A549 (cell line): ENCODE data around the gene GRK5. TPM values are rescaled to one million over a fixed set of nuclear protein-coding genes. Genes with fewer than 3 reads are reported as not detected.

Source experiments
- ATAC-seq, 2 experiments: fragments of 200-7000 bp in 1 of 2; fragments of >200 bp in 1 of 2; cut with Nextera tagmentation in 1 of 2; cut with Tn5 transposase in 1 of 2; 3 replicates each; pipeline versions ENCODE4 v1.8.0 to v1.9.1; 2018 to 2020; ENCODE audit warnings: mild to moderate bottlenecking in 1 of 2, moderate library complexity in 1 of 2
- CTCF ChIA-PET: fragments of 300-600 bp; sonication (Branson Sonifier 250); formaldehyde crosslinking; extraction: SDS; loops from one replicate; lab custom pipeline; 2021; ENCODE audit warnings: antibody characterized with exemption, inconsistent platforms; lab: Yijun Ruan, JAX
- POLR2A ChIA-PET: fragments of 350-600 bp; formaldehyde crosslinking; extraction: SDS; loops from one replicate; lab custom pipeline; 2021; ENCODE audit warnings: antibody characterized with exemption, inconsistent platforms; lab: Yijun Ruan, JAX
- DNase-seq, 2 experiments: peaks; one replicate each; pipeline versions ENCODE4 v3.0.0 to v3.0.0-alpha.2; 2011 to 2016; ENCODE audit warnings: low read depth in 1 of 2, low spot score in 1 of 2
- FAIRE-seq: peaks from 2 replicates; lab custom pipeline; 2011; peaks lifted over from hg19 to GRCh38; lab: Jason Lieb, UNC
- H3K27ac ChIP-seq, 2 experiments: fragments of >200 bp; sonication (Bioruptor Twin); formaldehyde crosslinking; 3 replicates each; pipeline ENCODE4 v1.5.1; 2016 to 2017
- H3K4me1 ChIP-seq: fragments of >200 bp; sonication (Bioruptor Twin); formaldehyde crosslinking; 3 replicates; pipeline ENCODE4 v1.6.1; 2016
- H3K4me2 ChIP-seq: fragments of >200 bp; sonication (Bioruptor Twin); formaldehyde crosslinking; 3 replicates; pipeline ENCODE4 v1.6.1; 2016
- H3K4me3 ChIP-seq: fragments of >200 bp; sonication (Bioruptor Twin); formaldehyde crosslinking; 3 replicates; pipeline ENCODE4 v1.5.1; 2016
- H3K9me3 ChIP-seq: fragments of >200 bp; sonication (Bioruptor Twin); formaldehyde crosslinking; 3 replicates; pipeline ENCODE4 v1.6.1; 2016
- BHLHE40 ChIP-seq: IDR thresholded peaks from 2 replicates; pipeline ENCODE4 v1.6.1; 2012; ENCODE audit warnings: low read depth, low read length, inconsistent platforms
- CTCF ChIP-seq: fragments of >200 bp; sonication (Bioruptor Twin); formaldehyde crosslinking; IDR thresholded peaks from 3 replicates; pipeline ENCODE4 v1.5.1; 2016
- EP300 ChIP-seq, 2 experiments: fragments of >200 bp; sonication (Bioruptor Twin); formaldehyde crosslinking; IDR thresholded peaks; 2 replicates in 1 of 2; 3 replicates in 1 of 2; pipeline ENCODE4 v1.6.1; 2016 to 2017
- HES2 ChIP-seq: fragments of >200 bp; sonication (Bioruptor Twin); formaldehyde crosslinking; IDR thresholded peaks from 2 replicates; pipeline ENCODE4 v1.6.1; 2016
- MYC ChIP-seq: IDR thresholded peaks from 2 replicates; pipeline ENCODE4 v1.6.1; 2012; ENCODE audit warnings: mild to moderate bottlenecking, inconsistent platforms, low read length, improper control_type of control experiment, borderline replicate concordance
- NFE2L2 ChIP-seq: fragments of 150-350 bp; conservative IDR thresholded peaks from 2 replicates; pipeline ENCODE4 v1.6.1; 2014; ENCODE audit warnings: low read length
- NPAS2 ChIP-seq: fragments of 250-450 bp; sonication (Bioruptor Pico); IDR thresholded peaks from 2 replicates; pipeline ENCODE4 v1.8.0; 2022; ENCODE audit warnings: mild to moderate bottlenecking, moderate library complexity, borderline replicate concordance
- RAD21 ChIP-seq, 2 experiments: fragments of >200 bp in 1 of 2; sonication (Bioruptor Twin) in 1 of 2; formaldehyde crosslinking in 1 of 2; IDR thresholded peaks in 1 of 2; conservative IDR thresholded peaks in 1 of 2; 2 replicates in 1 of 2; 3 replicates in 1 of 2; pipeline ENCODE4 v1.6.1; 2012 to 2018; ENCODE audit warnings: inconsistent platforms in 1 of 2
- REST ChIP-seq: fragments of 200-600 bp; sonication (generic); IDR thresholded peaks from 2 replicates; pipeline ENCODE4 v1.6.1; 2016; ENCODE audit warnings: antibody characterized with exemption, mild to moderate bottlenecking, moderate library complexity
- SMC3 ChIP-seq: fragments of >200 bp; sonication (Bioruptor Twin); formaldehyde crosslinking; IDR thresholded peaks from 3 replicates; pipeline ENCODE4 v1.6.1; 2018; ENCODE audit warnings: inconsistent platforms
- ZFP36 ChIP-seq: fragments of 450-650 bp; IDR thresholded peaks from 2 replicates; pipeline ENCODE4 v1.6.1; 2014; ENCODE audit warnings: borderline replicate concordance; ENCODE audit not compliant: partially characterized antibody
- WGBS: methylation state at CpG from one replicate; pipeline ENCODE4 v1.1.6; 2017; ENCODE audit errors: missing lambda C conversion rate; 5-methylcytosine and 5-hydroxymethylcytosine counted together
- polyA plus RNA-seq, 4 experiments: library from polyadenylated mRNA; depleted of rRNA in 3 of 4; stranded (reverse); fragments of >200 nt; fragmentation: RNase III in 1 of 4; extraction: RNeasy Plus Mini Kit Qiagen cat#74134 plus additional on column Dnase treatment in 1 of 4; gene quantifications; 2 replicates in 3 of 4; 3 replicates in 1 of 4; pipeline ENCODE4 v1.2.3, GENCODE V29; 2011 to 2017

The GRK5 gene
- polyA plus RNA-seq, 2 of the 4 experiments (the other 2 are of a cell fraction): 5.0 to 7.9 TPM

DNA sequence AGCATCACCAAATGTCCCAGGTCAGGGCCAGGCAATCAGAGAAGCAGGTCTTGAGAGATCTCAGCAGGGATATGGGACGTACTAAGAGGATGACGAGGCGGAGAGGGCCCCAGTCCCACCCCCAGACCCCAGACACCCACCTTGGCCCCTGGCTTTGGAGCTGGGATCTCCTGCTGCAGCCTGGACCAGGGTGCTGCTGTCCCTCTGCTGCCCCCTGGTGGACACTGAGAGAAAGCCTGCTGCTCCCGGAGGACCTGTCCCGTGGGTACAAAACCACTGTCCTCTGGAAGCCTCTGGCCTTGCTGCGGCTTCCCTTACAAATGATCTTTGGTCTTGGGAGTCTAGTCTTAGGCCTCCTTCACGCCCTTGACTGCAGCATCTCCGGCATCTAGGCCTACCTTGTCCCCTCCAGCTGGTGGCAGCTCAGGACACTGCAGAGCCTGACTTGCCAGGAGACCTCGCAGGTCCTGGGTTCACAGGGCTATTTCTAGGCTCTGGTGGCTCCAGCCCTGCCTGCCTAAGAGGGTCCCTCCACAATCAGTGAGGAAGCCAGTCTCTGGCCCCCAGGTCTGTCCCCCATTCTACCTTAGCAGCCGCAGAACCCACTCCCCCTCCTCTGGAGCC is 238.1 kb downstream of the GRK5 start:
- DNase-seq (peak; percentile 77 to 81), ATAC-seq (peak; percentile 81 to 94), FAIRE-seq (no peak)
- H3K4me3 ChIP-seq: no peak overlapping the region
- no peak overlapping the region for H3K27ac ChIP-seq
- TF ChIP-seq SMC3 (peak; percentile 95), BHLHE40 (no peak), NFE2L2 (no peak), CTCF (peak; percentile 91), RAD21 (conservative IDR thresholded peaks at IDR 0.05 in 1 of 2, IDR thresholded peaks at IDR 0.05 in 1 of 2) (peak; percentile 88 to 90)
- H3K4me2 ChIP-seq: no peak overlapping the region
- 24% methylated on average over 7 of the region's 10 CpGs for WGBS
- CTCF ChIA-PET: interaction anchor here (0.5 to 12.1 kb wide), 74 partner anchors 9 to 314 kb away, joined by 3 to 186 read pairs (median 4); partner anchors contain the start of genes GRK5 and RGS10
- H3K4me1 ChIP-seq: peaks cover 8% of the 10 kb centered on the region
- POLR2A ChIA-PET: interaction anchor here (0.7 to 1.3 kb wide), 3 partner anchors 238 to 246 kb away, joined by 3 to 9 read pairs (median 3); partner anchors contain the start of gene GRK5
- no peaks in the 10 kb centered on the region for H3K9me3 ChIP-seq

DNA sequence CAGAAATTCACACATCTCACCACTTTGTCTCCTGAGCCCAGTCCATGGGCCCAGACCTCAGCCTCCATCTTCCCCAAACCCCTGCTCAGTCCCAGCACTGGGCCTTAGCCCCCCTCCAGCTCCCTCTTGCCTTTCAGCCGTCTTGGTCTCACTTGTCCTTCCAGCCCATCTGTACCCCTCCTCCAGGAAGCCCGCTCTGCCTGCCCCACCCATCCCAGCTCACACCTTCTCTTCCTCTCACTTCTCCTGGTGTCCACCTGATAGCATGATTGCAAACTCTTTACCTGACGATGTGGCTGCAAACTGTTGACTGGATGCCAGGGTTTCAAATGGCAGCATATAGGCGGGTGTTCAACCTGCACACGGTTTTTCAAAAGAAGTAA is 238.6 kb downstream of the GRK5 start:
- Histone ChIP-seq H3K4me1 (peaks cover 10% of the 10 kb centered on the region), H3K9me3 (no peaks in the 10 kb centered on the region), H3K4me3 (no peak overlapping the region), H3K27ac (no peak overlapping the region), H3K4me2 (no peak overlapping the region)
- ChIA-PET CTCF (interaction anchor here (0.6 to 12.1 kb wide), 58 partner anchors 8 to 282 kb away, joined by 3 to 186 read pairs (median 5); partner anchors contain the start of genes GRK5 and RGS10), POLR2A (interaction anchor here (0.7 to 1.3 kb wide), 3 partner anchors 239 to 246 kb away, joined by 3 to 9 read pairs (median 3); partner anchors contain the start of gene GRK5)
- FAIRE-seq: no peak
- TF ChIP-seq REST (no peak), ZFP36 (peak; percentile 13)
- no peak for DNase-seq
- WGBS: 73% methylated on average over 5 of the region's 5 CpGs
- peak; percentile 1 to 14; a peak in 3 of 6 replicates for ATAC-seq

DNA sequence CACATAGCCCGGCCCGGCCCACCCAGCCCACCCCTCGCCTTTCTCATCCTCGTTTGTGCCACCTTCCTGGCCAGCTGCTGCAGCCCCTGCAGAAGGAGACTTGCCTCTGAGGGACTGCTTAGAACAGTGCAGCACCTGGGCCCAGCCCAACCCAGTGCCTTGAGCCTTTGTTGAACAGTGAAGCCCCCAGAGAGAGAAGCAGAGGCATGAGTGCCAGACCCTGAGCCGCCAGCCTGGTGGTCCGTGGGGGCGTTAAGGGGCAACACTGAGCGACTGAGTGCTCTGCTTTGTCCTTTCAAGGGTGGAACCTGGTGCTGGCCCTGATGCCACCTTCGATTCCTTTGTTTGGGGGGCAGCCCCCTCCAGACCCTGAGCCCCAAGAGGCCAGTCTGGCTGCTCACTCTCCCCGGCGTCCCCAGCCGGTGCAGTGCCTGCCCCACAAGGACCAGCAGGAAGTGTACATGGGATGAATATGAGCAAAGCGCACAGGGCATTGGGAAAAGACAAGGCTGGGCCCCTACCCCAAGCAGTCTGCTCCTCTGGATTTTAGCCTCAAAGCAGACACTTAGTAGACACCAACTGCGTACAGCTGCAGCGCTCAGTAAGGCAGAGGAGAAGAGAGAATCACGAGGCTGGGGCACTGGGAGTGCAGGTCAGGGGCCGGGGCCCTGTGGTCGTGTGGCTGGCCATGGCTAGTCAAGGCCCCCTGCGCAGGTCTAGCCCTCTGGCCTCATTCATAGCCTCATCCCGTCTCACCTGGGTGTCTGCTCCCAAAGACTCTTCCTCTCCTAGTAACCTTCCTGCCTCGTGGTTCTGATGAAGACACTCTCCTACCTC is 239.3 kb downstream of the GRK5 start:
- ChIA-PET CTCF (interaction anchor here (0.9 to 12.1 kb wide), 31 partner anchors 7 to 256 kb away, joined by 3 to 186 read pairs (median 9); partner anchors contain the start of gene GRK5), POLR2A (no interaction called here)

More for the DNA sequence above, 239.3 kb downstream of the GRK5 start:
- WGBS: 78% methylated on average over 17 of the region's 21 CpGs
- TF ChIP-seq CTCF: no peak
- TF ChIP-seq NPAS2: no peak
- no peak for TF ChIP-seq EP300 (IDR thresholded peaks at IDR 0.05)
- no peak for TF ChIP-seq HES2
- TF ChIP-seq MYC: no peak
- DNase-seq: no peak
- H3K4me1 ChIP-seq: peaks cover 10% of the 10 kb centered on the region
- FAIRE-seq: no peak
- H3K27ac ChIP-seq: no peak overlapping the region
- no peak for ATAC-seq
- no peak overlapping the region for H3K4me2 ChIP-seq
- H3K9me3 ChIP-seq: no peaks in the 10 kb centered on the region
- H3K4me3 ChIP-seq: no peak overlapping the region
